Upper lobe of left lung (tissue), 6 donors: ENCODE data around the gene AQP5. TPM values are rescaled to one million over a fixed set of nuclear protein-coding genes. Genes with fewer than 3 reads are reported as not detected.

Experiments
- ATAC-seq, 2 donors: fragments of 200-7000 bp; cut with Tn5 transposase; one replicate each; pipeline ENCODE4 v1.9.1; 2022; ENCODE audit warnings: mild to moderate bottlenecking in 2 of 2, moderate library complexity in 2 of 2; ENCODE audit not compliant: low FRiP score in 2 of 2
- DNase-seq, 2 donors: peaks; one replicate each; pipeline ENCODE4 v3.0.0-alpha.2; 2019 to 2020
- H3K27ac ChIP-seq, 4 donors: fragments of 200-600 bp; sonication (generic); one replicate each; pipeline ENCODE4 v1.5.1; 2016 to 2019
- H3K27me3 ChIP-seq, 4 donors: fragments of 200-600 bp; sonication (generic); one replicate each; pipeline ENCODE4 v1.5.1; 2017 to 2019
- H3K36me3 ChIP-seq, 4 donors: fragments of 200-600 bp; sonication (generic); one replicate each; pipeline ENCODE4 v1.5.1; 2016 to 2019
- H3K4me1 ChIP-seq, 4 donors: fragments of 200-600 bp; sonication (generic); one replicate each; pipeline ENCODE4 v1.5.1; 2018 to 2019
- H3K4me3 ChIP-seq, 4 donors: fragments of 200-600 bp; sonication (generic); one replicate each; pipeline ENCODE4 v1.5.1; 2017 to 2019; ENCODE audit warnings: mild to moderate bottlenecking in 2 of 4, moderate library complexity in 1 of 4
- H3K9me3 ChIP-seq, 4 donors: fragments of 200-600 bp; sonication (generic); one replicate each; pipeline ENCODE4 v1.5.1; 2018 to 2019
- EP300 ChIP-seq, 4 donors: sonication (generic); formaldehyde crosslinking; IDR thresholded peaks; one replicate each; pipeline ENCODE4 v1.5.1; 2017; ENCODE audit warnings: antibody characterized with exemption in 4 of 4, control low read depth in 2 of 4
- POLR2A ChIP-seq, 4 donors: fragments of 450-650 bp; IDR thresholded peaks; one replicate each; pipeline ENCODE4 v1.5.1; 2016 to 2017; ENCODE audit warnings: antibody characterized with exemption in 4 of 4, mild to moderate bottlenecking in 2 of 4
- POLR2AphosphoS5 ChIP-seq, 2 donors: sonication (generic); formaldehyde crosslinking; IDR thresholded peaks; one replicate each; pipeline ENCODE4 v1.5.1; 2017; ENCODE audit warnings: antibody characterized with exemption in 2 of 2
- WGBS, 2 donors: methylation state at CpG; one replicate each; pipeline ENCODE4 v1.1.5; 2017 to 2018; 5-methylcytosine and 5-hydroxymethylcytosine counted together
- total RNA-seq, 6 donors: library from RNA; depleted of rRNA in 4 of 6; stranded (reverse); fragments of >200 nt in 4 of 6; gene quantifications; one replicate each; pipeline versions ENCODE4 v1.1.0 to v1.2.1, GENCODE V29; 2016 to 2021
- TF ChIP-seq, protein P1 (sequence below), 6 experiments: fragments of 450-650 bp in 4 of 6; fragments of 200-600 bp in 2 of 6; sonication (generic) in 2 of 6; IDR thresholded peaks; one replicate each; pipeline ENCODE4 v1.5.1; 2016 to 2019; ENCODE audit warnings: antibody characterized with exemption in 6 of 6
- donor health status: DM: no; HTN: no; CAD: no; lungs with moderate emphysema.
- donor health status: DM: no; HTN: yes; CAD: no; lungs with severe emphysema.

Gene AQP5
- total RNA-seq, 6 donors from 2014 or later = 7.3 to 36.6 (median 18.1) TPM

DNA sequence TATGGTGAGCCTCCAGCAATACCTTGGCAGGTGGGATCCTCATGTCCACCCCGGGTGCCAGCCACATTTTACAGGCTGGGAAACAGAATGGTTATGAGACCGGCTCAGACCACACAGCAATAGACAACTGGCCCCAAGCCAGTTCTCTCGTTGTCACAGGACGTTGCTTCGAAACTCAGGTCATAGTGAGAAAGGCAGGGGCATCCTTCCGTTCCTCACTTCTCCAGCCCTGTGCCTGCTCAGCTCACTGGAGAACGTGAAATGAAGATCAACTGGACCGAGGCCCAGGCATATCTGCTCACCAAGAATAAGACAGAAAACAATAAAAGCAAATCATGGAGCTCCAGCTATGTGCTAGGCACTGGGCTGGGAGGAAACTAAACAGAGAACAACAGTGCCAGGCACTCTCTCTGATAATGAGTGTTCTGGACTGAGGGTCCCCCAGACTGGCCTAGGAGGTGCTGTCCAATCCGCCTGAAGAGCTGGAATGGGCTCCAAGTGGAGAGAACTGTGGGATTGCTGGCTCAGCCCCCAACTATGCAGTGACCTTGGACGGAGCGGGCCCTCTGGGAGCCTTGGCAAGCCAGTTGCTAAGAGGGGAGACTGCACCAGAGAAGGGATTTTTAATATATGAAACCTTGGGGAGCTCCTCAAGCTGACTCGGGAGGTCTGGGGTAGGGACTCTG lies 39.2 kb upstream of the AQP5 start:
- TF ChIP-seq EP300 (IDR thresholded peaks at IDR 0.05) = no peak
- Histone ChIP-seq H3K36me3 (no peaks in the 10 kb centered on the region), H3K27ac (no peak overlapping the region), H3K9me3 (no peaks in the 10 kb centered on the region), H3K27me3 (no peaks in the 10 kb centered on the region), H3K4me1 (peaks cover 0 to 11% (median 4%) of the 10 kb centered on the region in 4 donors), H3K4me3 (no peak overlapping the region)
- WGBS, 2 donors = 68 to 74% methylated on average over 11 to 12 of the region's 12 CpGs
- no peak for DNase-seq
- ATAC-seq = no peak

DNA sequence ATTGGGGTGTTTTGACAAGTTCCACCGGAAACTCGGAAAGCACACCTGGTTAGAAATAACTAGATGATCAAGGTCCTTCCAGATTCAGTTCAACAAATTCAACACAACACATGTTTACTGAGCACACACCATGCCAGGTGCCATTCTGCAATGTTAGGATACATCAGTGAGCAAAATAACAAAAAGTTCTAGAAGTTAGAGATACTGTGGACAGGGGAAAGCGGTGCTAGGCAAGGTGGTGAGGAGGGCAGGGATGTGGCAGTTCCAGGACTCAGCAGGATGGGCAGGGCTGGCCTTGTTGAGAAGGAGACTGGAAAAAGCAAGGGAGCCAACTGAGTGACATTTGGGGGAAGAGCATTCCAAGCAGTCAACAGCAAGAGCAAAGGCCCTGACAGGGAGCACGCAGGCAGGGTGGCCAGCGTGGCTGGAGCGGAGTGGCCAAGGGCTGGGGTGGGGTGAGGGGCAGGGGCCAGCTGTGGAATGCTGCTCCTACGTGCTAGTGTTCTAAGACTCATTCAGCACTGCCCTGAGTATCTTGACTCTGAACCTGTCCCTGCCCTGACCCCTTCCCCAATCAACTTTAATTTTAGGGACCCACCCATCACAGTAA lies 38.5 kb upstream of the AQP5 start:
- Histone ChIP-seq H3K36me3 (no peaks in the 10 kb centered on the region), H3K4me1 (peaks cover 0 to 11% (median 4%) of the 10 kb centered on the region in 4 donors), H3K4me3 (no peak overlapping the region), H3K27ac (no peak overlapping the region), H3K9me3 (no peaks in the 10 kb centered on the region), H3K27me3 (no peaks in the 10 kb centered on the region)
- TF ChIP-seq EP300 (IDR thresholded peaks at IDR 0.05) = no peak
- TF ChIP-seq POLR2AphosphoS5 (IDR thresholded peaks at IDR 0.05) = no peak
- TF ChIP-seq, protein P1, sequence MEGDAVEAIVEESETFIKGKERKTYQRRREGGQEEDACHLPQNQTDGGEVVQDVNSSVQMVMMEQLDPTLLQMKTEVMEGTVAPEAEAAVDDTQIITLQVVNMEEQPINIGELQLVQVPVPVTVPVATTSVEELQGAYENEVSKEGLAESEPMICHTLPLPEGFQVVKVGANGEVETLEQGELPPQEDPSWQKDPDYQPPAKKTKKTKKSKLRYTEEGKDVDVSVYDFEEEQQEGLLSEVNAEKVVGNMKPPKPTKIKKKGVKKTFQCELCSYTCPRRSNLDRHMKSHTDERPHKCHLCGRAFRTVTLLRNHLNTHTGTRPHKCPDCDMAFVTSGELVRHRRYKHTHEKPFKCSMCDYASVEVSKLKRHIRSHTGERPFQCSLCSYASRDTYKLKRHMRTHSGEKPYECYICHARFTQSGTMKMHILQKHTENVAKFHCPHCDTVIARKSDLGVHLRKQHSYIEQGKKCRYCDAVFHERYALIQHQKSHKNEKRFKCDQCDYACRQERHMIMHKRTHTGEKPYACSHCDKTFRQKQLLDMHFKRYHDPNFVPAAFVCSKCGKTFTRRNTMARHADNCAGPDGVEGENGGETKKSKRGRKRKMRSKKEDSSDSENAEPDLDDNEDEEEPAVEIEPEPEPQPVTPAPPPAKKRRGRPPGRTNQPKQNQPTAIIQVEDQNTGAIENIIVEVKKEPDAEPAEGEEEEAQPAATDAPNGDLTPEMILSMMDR (IDR thresholded peaks at IDR 0.05) = no peak
- no peak for TF ChIP-seq POLR2A (IDR thresholded peaks at IDR 0.05)
- DNase-seq = peak in 1 of 2 donors; percentile 7
- no peak for ATAC-seq
- 84 to 89% methylated on average over 7 of the region's 7 CpGs for WGBS, 2 donors

DNA sequence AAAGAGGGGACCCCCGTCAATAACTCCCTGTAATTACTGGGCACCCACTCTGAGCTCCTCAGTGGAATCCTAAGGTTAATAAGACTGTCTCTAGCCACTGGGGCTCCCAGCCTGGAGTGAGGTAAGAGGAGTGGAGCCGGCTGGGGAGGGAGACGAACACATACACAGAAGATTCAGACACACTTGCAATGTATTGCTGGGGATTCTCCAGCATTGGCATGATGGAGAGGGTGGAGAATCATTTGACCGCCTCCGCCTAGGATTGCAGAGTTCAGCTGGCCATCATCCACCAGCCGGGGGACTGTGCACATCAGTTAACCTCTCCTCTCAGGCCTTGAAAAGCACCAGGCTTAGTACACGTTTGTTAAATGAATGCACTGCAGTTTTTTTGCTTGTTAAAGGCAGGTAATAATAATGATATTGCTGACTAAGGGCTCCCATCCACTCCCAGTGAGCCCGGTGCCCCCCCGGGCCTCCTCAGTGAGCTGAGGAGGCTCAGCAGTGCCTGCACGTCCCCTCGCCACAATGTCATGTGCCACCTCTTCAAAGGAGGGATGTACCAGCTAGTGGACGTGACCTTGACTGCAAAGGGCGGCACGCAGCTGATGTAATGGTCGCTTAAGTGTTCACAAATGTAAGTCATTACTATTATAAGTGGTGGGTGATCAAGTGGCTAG lies 37.7 kb upstream of the AQP5 start:
- ATAC-seq (no peak), DNase-seq (peak in 1 of 2 donors; percentile 15)
- no peaks in the 10 kb centered on the region for H3K36me3 ChIP-seq
- TF ChIP-seq EP300 (IDR thresholded peaks at IDR 0.05) (no peak), POLR2AphosphoS5 (IDR thresholded peaks at IDR 0.05) (no peak), POLR2A (IDR thresholded peaks at IDR 0.05) (no peak)
- TF ChIP-seq, protein P1 (IDR thresholded peaks at IDR 0.05) = no peak
- no peaks in the 10 kb centered on the region for H3K9me3 ChIP-seq
- peaks cover 0 to 11% (median 4%) of the 10 kb centered on the region in 4 donors for H3K4me1 ChIP-seq
- no peak overlapping the region for H3K4me3 ChIP-seq
- no peak overlapping the region for H3K27ac ChIP-seq
- H3K27me3 ChIP-seq = no peaks in the 10 kb centered on the region
- 87 to 89% methylated on average over 15 of the region's 15 CpGs for WGBS, 2 donors

DNA sequence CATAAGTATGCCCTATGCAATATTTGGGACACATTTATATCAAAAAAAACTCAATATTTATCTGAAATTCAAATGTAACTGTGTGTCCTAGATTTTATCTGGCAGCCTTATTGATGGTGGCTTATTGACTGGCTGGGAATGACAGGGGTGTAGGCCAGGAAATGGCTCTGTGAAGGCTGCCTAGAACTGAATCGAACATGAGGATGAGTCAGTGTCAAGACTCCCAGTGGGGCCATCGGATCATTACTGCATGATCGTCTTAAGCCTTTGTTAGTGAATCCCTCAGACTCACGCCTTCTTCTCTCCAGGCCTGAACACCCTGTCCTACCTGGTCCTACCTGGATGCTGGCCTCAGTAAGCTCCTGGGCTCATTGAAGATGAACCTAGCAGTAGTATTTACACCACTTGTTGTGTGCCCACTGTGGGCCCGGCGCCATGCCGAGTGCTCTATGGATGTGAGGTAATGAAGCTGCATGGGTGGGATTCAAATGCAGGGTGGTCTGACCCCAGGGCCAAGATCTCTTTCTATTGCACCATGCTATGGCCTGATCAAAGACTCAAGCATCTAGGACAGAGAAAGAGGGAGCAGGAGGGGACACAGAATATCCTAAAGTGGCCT lies 36.9 kb upstream of the AQP5 start:
- H3K9me3 ChIP-seq = no peaks in the 10 kb centered on the region
- ATAC-seq = no peak

More for the DNA sequence above, 36.9 kb upstream of the AQP5 start:
- no peaks in the 10 kb centered on the region for H3K27me3 ChIP-seq
- TF ChIP-seq POLR2A (IDR thresholded peaks at IDR 0.05) (no peak), EP300 (IDR thresholded peaks at IDR 0.05) (no peak), POLR2AphosphoS5 (IDR thresholded peaks at IDR 0.05) (no peak)
- TF ChIP-seq, protein P1 (IDR thresholded peaks at IDR 0.05) = no peak
- no peak overlapping the region for H3K4me3 ChIP-seq
- no peaks in the 10 kb centered on the region for H3K36me3 ChIP-seq
- peaks cover 0 to 10% (median 4%) of the 10 kb centered on the region in 4 donors for H3K4me1 ChIP-seq
- DNase-seq = no peak
- 92 to 96% methylated on average over 7 of the region's 7 CpGs for WGBS, 2 donors
- H3K27ac ChIP-seq = no peak overlapping the region
